Fibroblast of lung (primary cell): ENCODE measurements around the gene VSIG4. TPM values are rescaled to one million over a fixed set of nuclear protein-coding genes. Genes with fewer than 3 reads are reported as not detected.

Experiments used
- DNase-seq, 2 donors: peaks; one replicate each; pipeline versions ENCODE4 v3.0.0 to v3.0.0-alpha.2; 2010; ENCODE audit warnings: low read depth in 2 of 2
- H2AFZ ChIP-seq: 2 replicates; pipeline ENCODE4 v1.5.1; 2012; ENCODE audit warnings: low read length, control low read depth, inconsistent platforms
- H3K27ac ChIP-seq: 2 replicates; pipeline ENCODE4 v1.5.1; 2011; ENCODE audit warnings: low read length, control low read depth; ENCODE audit not compliant: insufficient read depth
- H3K27me3 ChIP-seq: 2 replicates; pipeline ENCODE4 v1.5.1; 2011; ENCODE audit warnings: mild to moderate bottlenecking, low read length; ENCODE audit not compliant: control insufficient read depth, insufficient read depth
- H3K36me3 ChIP-seq: 2 replicates; pipeline ENCODE4 v1.5.1; 2011; ENCODE audit warnings: low read length; ENCODE audit not compliant: control insufficient read depth, insufficient read depth
- H3K4me1 ChIP-seq: 2 replicates; pipeline ENCODE4 v1.5.1; 2011; ENCODE audit warnings: low read length; ENCODE audit not compliant: control insufficient read depth, insufficient read depth; ENCODE audit errors: extremely low read depth
- H3K4me2 ChIP-seq: 2 replicates; pipeline ENCODE4 v1.5.1; 2011; ENCODE audit warnings: low read length, control low read depth; ENCODE audit not compliant: insufficient read depth; ENCODE audit errors: extremely low read depth
- H3K4me3 ChIP-seq, 4 experiments: fragments of 200-600 bp in 1 of 4; sonication (generic) in 1 of 4; replicated peaks in 1 of 4; 2 replicates each; pipeline ENCODE4 v1.5.1; 2011 to 2016; ENCODE audit warnings: low read length in 4 of 4, low read depth in 3 of 4, mild to moderate bottlenecking in 3 of 4, control low read depth in 2 of 4, inconsistent platforms in 1 of 4, mixed read lengths in 1 of 4; ENCODE audit not compliant: insufficient read depth in 1 of 4; ENCODE audit errors: control extremely low read depth in 1 of 4
- H3K79me2 ChIP-seq: 2 replicates; pipeline ENCODE4 v1.5.1; 2012; ENCODE audit warnings: mild to moderate bottlenecking, low read length, inconsistent platforms; ENCODE audit not compliant: control insufficient read depth, insufficient read depth
- H3K9ac ChIP-seq: 2 replicates; pipeline ENCODE4 v1.5.1; 2011; ENCODE audit warnings: mild to moderate bottlenecking, low read length, control low read depth; ENCODE audit not compliant: insufficient read depth
- H3K9me3 ChIP-seq: 2 replicates; pipeline ENCODE4 v1.5.1; 2012; ENCODE audit warnings: low read depth, low read length; ENCODE audit not compliant: control insufficient read depth, insufficient read depth
- H4K20me1 ChIP-seq: 2 replicates; pipeline ENCODE4 v1.5.1; 2011; ENCODE audit warnings: low read length; ENCODE audit not compliant: control insufficient read depth, insufficient read depth; ENCODE audit errors: extremely low read depth
- CTCF ChIP-seq, 2 donors: IDR thresholded peaks in 1 of 2; conservative IDR thresholded peaks in 1 of 2; 1 replicate in 1 of 2; 2 replicates in 1 of 2; pipeline ENCODE4 v1.5.1; 2011 to 2012; ENCODE audit warnings: low read length in 2 of 2, control low read depth in 1 of 2, inconsistent platforms in 1 of 2, low read depth in 1 of 2, mild to moderate bottlenecking in 1 of 2
- EZH2 ChIP-seq: IDR thresholded peaks from 2 replicates; pipeline ENCODE4 v1.5.1; 2012; ENCODE audit warnings: low read length, control low read depth, mild to moderate bottlenecking; ENCODE audit errors: missing control alignments
- polyA plus RNA-seq, 2 donors: library from polyadenylated mRNA; depleted of rRNA in 1 of 2; stranded (reverse) in 1 of 2; unstranded in 1 of 2; fragments of >200 nt; gene quantifications; 2 replicates each; pipeline ENCODE4 v1.2.1, GENCODE V29; 2011 to 2012; ENCODE audit warnings: missing spikeins in 1 of 2
- total RNA-seq: library from RNA; depleted of rRNA; stranded (reverse); fragments of >200 nt; gene quantifications from 2 replicates; pipeline ENCODE4 v1.2.1, GENCODE V29; 2014

VSIG4 gene
- total and polyA plus RNA-seq, 2 donors (not counting 1 experiment from before 2014, with no cell fraction given), result not detected

GRCh38 chrX:66017659-66018170 is 22.2 kb downstream of the VSIG4 start:
- TF ChIP-seq EZH2 (no peak), CTCF (conservative IDR thresholded peaks at IDR 0.05 in 1 of 2, IDR thresholded peaks at IDR 0.05 in 1 of 2; ENCODE audit: low read depth in 1 of 2, low read length in 2 of 2) (no peak)
- H3K4me3 ChIP-seq, result no peak overlapping the region

GRCh38 chrX:66016905-66017658 is 22.8 kb downstream of the VSIG4 start:
- Histone ChIP-seq H3K4me2 (no peak overlapping the region), H3K27ac (no peak overlapping the region), H3K27me3 (no peaks in the 10 kb centered on the region), H3K4me3 (no peak overlapping the region), H3K9me3 (no peaks in the 10 kb centered on the region), H4K20me1 (no peaks in the 10 kb centered on the region), H3K9ac (no peak overlapping the region), H2AFZ (no peak overlapping the region), H3K36me3 (no peaks in the 10 kb centered on the region), H3K79me2 (no peaks in the 10 kb centered on the region), H3K4me1 (no peaks in the 10 kb centered on the region)
- TF ChIP-seq CTCF (conservative IDR thresholded peaks at IDR 0.05 in 1 of 2, IDR thresholded peaks at IDR 0.05 in 1 of 2; ENCODE audit: low read depth in 1 of 2, low read length in 2 of 2) (no peak), EZH2 (no peak)
- no peak for DNase-seq

More at GRCh38 chrX:66017659-66018170, 22.2 kb downstream of the VSIG4 start:
- Histone ChIP-seq H3K27ac (no peak overlapping the region), H3K9me3 (no peaks in the 10 kb centered on the region), H3K27me3 (no peaks in the 10 kb centered on the region), H3K4me2 (no peak overlapping the region), H3K79me2 (no peaks in the 10 kb centered on the region), H2AFZ (no peak overlapping the region), H3K9ac (no peak overlapping the region), H4K20me1 (no peaks in the 10 kb centered on the region), H3K36me3 (no peaks in the 10 kb centered on the region), H3K4me1 (no peaks in the 10 kb centered on the region)
- no peak for DNase-seq

DNA sequence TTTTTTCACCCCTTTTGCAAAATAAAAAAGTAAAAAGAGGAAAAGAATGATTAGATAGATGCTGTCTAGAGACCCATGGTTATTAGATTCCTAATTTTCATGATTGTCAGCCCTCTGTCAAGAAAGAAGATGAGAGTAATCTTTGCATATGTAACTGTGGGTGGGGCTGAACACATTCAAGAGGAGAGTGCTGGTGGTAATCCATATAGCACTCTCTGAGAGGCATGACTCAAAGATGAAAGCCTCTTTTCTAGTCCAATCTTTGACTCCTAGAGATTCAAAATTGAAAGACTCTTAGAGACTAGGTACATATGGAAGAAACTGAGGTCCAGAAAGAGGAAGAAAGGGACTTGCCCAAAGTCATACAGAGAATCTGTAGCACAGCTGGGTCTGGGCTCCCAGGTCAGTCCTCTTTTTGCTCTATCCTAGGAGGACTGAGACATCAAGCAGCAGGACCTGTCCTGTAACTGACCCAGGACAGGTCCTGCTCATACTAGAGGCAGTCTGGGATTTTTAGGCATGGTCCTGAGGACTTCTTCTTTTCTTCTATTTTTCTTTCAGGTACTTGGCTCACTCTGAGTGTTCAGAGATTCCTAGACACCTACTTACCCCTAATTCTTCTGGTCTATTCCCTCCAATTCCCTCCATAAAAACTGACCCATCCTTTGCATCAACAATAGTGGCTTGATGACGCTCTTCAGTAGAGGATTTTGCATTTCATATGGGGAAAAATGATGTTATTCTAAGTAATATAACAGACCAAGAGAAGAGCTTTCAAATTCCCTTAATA is 23.8 kb downstream of the VSIG4 start:
- no peaks in the 10 kb centered on the region for H3K79me2 ChIP-seq
- no peaks in the 10 kb centered on the region for H4K20me1 ChIP-seq
- no peak overlapping the region for H2AFZ ChIP-seq
- H3K4me3 ChIP-seq, result no peak overlapping the region
- DNase-seq, result no peak
- no peaks in the 10 kb centered on the region for H3K4me1 ChIP-seq
- H3K27ac ChIP-seq, result no peak overlapping the region
- TF ChIP-seq CTCF (conservative IDR thresholded peaks at IDR 0.05 in 1 of 2, IDR thresholded peaks at IDR 0.05 in 1 of 2; ENCODE audit: low read depth in 1 of 2, low read length in 2 of 2) (no peak), EZH2 (no peak)
- no peak overlapping the region for H3K9ac ChIP-seq
- no peaks in the 10 kb centered on the region for H3K36me3 ChIP-seq
- H3K4me2 ChIP-seq, result no peak overlapping the region
- H3K9me3 ChIP-seq, result no peaks in the 10 kb centered on the region
- no peaks in the 10 kb centered on the region for H3K27me3 ChIP-seq
